H7 (cell line): Measurements from ENCODE around the gene TMBIM4. TPM values are rescaled to one million over a fixed set of nuclear protein-coding genes. Genes with fewer than 3 reads are reported as not detected.

Source experiments
- DNase-seq: peaks from one replicate; pipeline ENCODE4 v3.0.0; 2012
- H3K27me3 ChIP-seq: 2 replicates; pipeline ENCODE4 v1.6.0; 2011; ENCODE audit warnings: mild to moderate bottlenecking, low read length; ENCODE audit not compliant: control insufficient read depth, insufficient read depth
- H3K36me3 ChIP-seq: replicated peaks from 2 replicates; pipeline ENCODE4 v1.5.1; 2011; ENCODE audit warnings: low read length; ENCODE audit not compliant: control insufficient read depth, insufficient read depth
- H3K4me3 ChIP-seq: 2 replicates; pipeline ENCODE4 v1.5.1; 2011; ENCODE audit warnings: low read depth, mild to moderate bottlenecking, control low read depth, low read length, moderate library complexity; ENCODE audit not compliant: insufficient read depth
- total RNA-seq: library from RNA; depleted of rRNA; stranded (reverse); fragments of >200 nt; shearing (Covaris generic); gene quantifications from 2 replicates; pipeline ENCODE4 v1.2.3, GENCODE V29; 2014

Gene TMBIM4
- total RNA-seq, 1 experiment from 2014 or later = not detected

GRCh38 chr12:66139328-66139727 is 30.5 kb downstream of the TMBIM4 start:
- no peak for DNase-seq
- Histone ChIP-seq H3K36me3 (no peaks in the 10 kb centered on the region; the same call in 1 of the 2 replicates), H3K4me3 (no peak overlapping the region), H3K27me3 (no peaks in the 10 kb centered on the region)

GRCh38 chr12:66137937-66138336 is 31.9 kb downstream of the TMBIM4 start:
- Histone ChIP-seq H3K36me3 (no peaks in the 10 kb centered on the region), H3K4me3 (no peak overlapping the region), H3K27me3 (no peaks in the 10 kb centered on the region)
- DNase-seq = no peak

GRCh38 chr12:66132408-66132807 is 37.4 kb downstream of the TMBIM4 start:
- Histone ChIP-seq H3K4me3 (no peak overlapping the region), H3K27me3 (no peaks in the 10 kb centered on the region), H3K36me3 (0 out of 2 replicates have a peak, but pooled peaks cover 3% of the 10 kb centered on the region)
- peak; percentile 16 for DNase-seq

GRCh38 chr12:66131067-66131688 is 38.6 kb downstream of the TMBIM4 start:
- Histone ChIP-seq H3K4me3 (peak overlapping the region; percentile 88), H3K27me3 (no peaks in the 10 kb centered on the region), H3K36me3 (0 out of 2 replicates have a peak, but pooled peaks cover 3% of the 10 kb centered on the region)
- no peak for DNase-seq

GRCh38 chr12:66130267-66131066 is 39.3 kb downstream of the TMBIM4 start, which contains the start of gene LLPH:
LLPH (minus strand) TSS chr12:66130750; CDS start chr12:66129106, 1,644 bp downstream.
- 0 out of 2 replicates have a peak, but pooled peaks cover 3% of the 10 kb centered on the region for H3K36me3 ChIP-seq
- peak; percentile 83 for DNase-seq
- peak within 1 kb of the TSS; percentile 88 for H3K4me3 ChIP-seq
- H3K27me3 ChIP-seq = no peaks in the 10 kb centered on the region

- Histone ChIP-seq H3K36me3 (peaks cover 3% of the 10 kb centered on the region; the same call in 1 of the 2 replicates), H3K27me3 (no peaks in the 10 kb centered on the region), H3K4me3 (peak overlapping the region; percentile 88)
- DNase-seq = peak; percentile 19
Measured at GRCh38 chr12:66129934-66130266, 39.9 kb downstream of the TMBIM4 start.

- H3K4me3 ChIP-seq = no peak overlapping the region
- H3K36me3 ChIP-seq = peaks cover 6% of the 10 kb centered on the region
- no peaks in the 10 kb centered on the region for H3K27me3 ChIP-seq
- DNase-seq = no peak
Measured at GRCh38 chr12:66127650-66128049, 42.1 kb downstream of the TMBIM4 start.

GRCh38 chr12:66120477-66120876 is 49.3 kb downstream of the TMBIM4 start:
- Histone ChIP-seq H3K4me3 (no peak overlapping the region), H3K27me3 (no peaks in the 10 kb centered on the region), H3K36me3 (peaks cover 3% of the 10 kb centered on the region)
- DNase-seq = no peak

- no peak for DNase-seq
- Histone ChIP-seq H3K4me3 (no peak overlapping the region), H3K27me3 (no peaks in the 10 kb centered on the region), H3K36me3 (peaks cover 3% of the 10 kb centered on the region)
Measured at GRCh38 chr12:66119870-66120241, 49.9 kb downstream of the TMBIM4 start.

GRCh38 chr12:66119229-66119869 is 50.4 kb downstream of the TMBIM4 start:
- DNase-seq = no peak
- H3K36me3 ChIP-seq = peaks cover 2% of the 10 kb centered on the region
- H3K4me3 ChIP-seq = no peak overlapping the region
- H3K27me3 ChIP-seq = no peaks in the 10 kb centered on the region

GRCh38 chr12:66118240-66118891 is 51.4 kb downstream of the TMBIM4 start:
- H3K36me3 ChIP-seq = peaks cover 2% of the 10 kb centered on the region; the same call in 1 of the 2 replicates
- H3K27me3 ChIP-seq = no peaks in the 10 kb centered on the region
- no peak for DNase-seq
- no peak overlapping the region for H3K4me3 ChIP-seq

- Histone ChIP-seq H3K27me3 (no peaks in the 10 kb centered on the region), H3K36me3 (no peaks in the 10 kb centered on the region), H3K4me3 (no peak overlapping the region)
- no peak for DNase-seq
Measured at GRCh38 chr12:66117242-66117641, 52.6 kb downstream of the TMBIM4 start.

GRCh38 chr12:66115071-66115600 is 54.7 kb downstream of the TMBIM4 start:
- no peak for DNase-seq
- no peaks in the 10 kb centered on the region for H3K36me3 ChIP-seq
- no peaks in the 10 kb centered on the region for H3K27me3 ChIP-seq
- no peak overlapping the region for H3K4me3 ChIP-seq

- Histone ChIP-seq H3K36me3 (no peaks in the 10 kb centered on the region), H3K4me3 (no peak overlapping the region), H3K27me3 (no peaks in the 10 kb centered on the region)
- DNase-seq = no peak
Measured at GRCh38 chr12:66113471-66113870, 56.3 kb downstream of the TMBIM4 start.
